ENCODE measurements around the gene AXIN2. TPM values are rescaled to one million over a fixed set of nuclear protein-coding genes. Genes with fewer than 3 reads are reported as not detected.

AXIN2 gene
- polyA plus RNA-seq, 1 experiment = 2.8 TPM

GRCh38 chr17:65551267-65552040 lies 10.0 kb downstream of the AXIN2 start:
- Histone ChIP-seq H3K9me3 (ENCODE audit: control insufficient read depth, insufficient read depth, low read length) (no peaks in the 10 kb centered on the region; the same call in 1 of the 2 replicates), H3K4me3 (ENCODE audit: low read depth, low read length) (no peak overlapping the region), H3K27ac (ENCODE audit: low read depth, low read length) (no peak overlapping the region), H3K27me3 (ENCODE audit: control insufficient read depth, insufficient read depth, low read length) (no peaks in the 10 kb centered on the region)
- no peak for DNase-seq (ENCODE audit: low read depth, low spot score)
- CTCF ChIA-PET = no interaction called here
- POLR2A ChIA-PET = no interaction called here
- no peak for TF ChIP-seq CTCF (IDR thresholded peaks at IDR 0.05; ENCODE audit: low read depth, low read length)

GRCh38 chr17:65550758-65551157 lies 10.7 kb downstream of the AXIN2 start:
- POLR2A ChIA-PET = no interaction called here

GRCh38 chr17:65550075-65550662 lies 11.3 kb downstream of the AXIN2 start:
- POLR2A ChIA-PET = no interaction called here
- CTCF ChIA-PET = no interaction called here

More at GRCh38 chr17:65550758-65551157, 10.7 kb downstream of the AXIN2 start:
- no peak overlapping the region for H3K27ac ChIP-seq (ENCODE audit: low read depth, low read length)
- H3K9me3 ChIP-seq (ENCODE audit: control insufficient read depth, insufficient read depth, low read length) = no peaks in the 10 kb centered on the region; the same call in 1 of the 2 replicates
- no peak overlapping the region for H3K4me3 ChIP-seq (ENCODE audit: low read depth, low read length)
- no peak for TF ChIP-seq CTCF (IDR thresholded peaks at IDR 0.05; ENCODE audit: low read depth, low read length)
- CTCF ChIA-PET = no interaction called here
- H3K27me3 ChIP-seq (ENCODE audit: control insufficient read depth, insufficient read depth, low read length) = no peaks in the 10 kb centered on the region
- no peak for DNase-seq (ENCODE audit: low read depth, low spot score)

GRCh38 chr17:65548269-65548969 lies 13.0 kb downstream of the AXIN2 start:
- Histone ChIP-seq H3K9me3 (ENCODE audit: control insufficient read depth, insufficient read depth, low read length) (no peaks in the 10 kb centered on the region; the same call in 1 of the 2 replicates), H3K27ac (ENCODE audit: low read depth, low read length) (no peak overlapping the region), H3K27me3 (ENCODE audit: control insufficient read depth, insufficient read depth, low read length) (no peaks in the 10 kb centered on the region), H3K4me3 (ENCODE audit: low read depth, low read length) (no peak overlapping the region)
- ChIA-PET POLR2A (no interaction called here), CTCF (no interaction called here)
- TF ChIP-seq CTCF (IDR thresholded peaks at IDR 0.05; ENCODE audit: low read depth, low read length) = no peak
- DNase-seq (ENCODE audit: low read depth, low spot score) = no peak

More at GRCh38 chr17:65550075-65550662, 11.3 kb downstream of the AXIN2 start:
- no peak for TF ChIP-seq CTCF (IDR thresholded peaks at IDR 0.05; ENCODE audit: low read depth, low read length)
- no peaks in the 10 kb centered on the region; the same call in 1 of the 2 replicates for H3K9me3 ChIP-seq (ENCODE audit: control insufficient read depth, insufficient read depth, low read length)
- DNase-seq (ENCODE audit: low read depth, low spot score) = no peak
- no peak overlapping the region for H3K27ac ChIP-seq (ENCODE audit: low read depth, low read length)
- no peak overlapping the region for H3K4me3 ChIP-seq (ENCODE audit: low read depth, low read length)
- H3K27me3 ChIP-seq (ENCODE audit: control insufficient read depth, insufficient read depth, low read length) = no peaks in the 10 kb centered on the region

- no peaks in the 10 kb centered on the region for H3K27me3 ChIP-seq (ENCODE audit: control insufficient read depth, insufficient read depth, low read length)
- H3K27ac ChIP-seq (ENCODE audit: low read depth, low read length) = no peak overlapping the region
- H3K4me3 ChIP-seq (ENCODE audit: low read depth, low read length) = no peak overlapping the region
- ChIA-PET CTCF (no interaction called here), POLR2A (no interaction called here)
- TF ChIP-seq CTCF (IDR thresholded peaks at IDR 0.05; ENCODE audit: low read depth, low read length) = no peak
- no peak for DNase-seq (ENCODE audit: low read depth, low spot score)
- H3K9me3 ChIP-seq (ENCODE audit: control insufficient read depth, insufficient read depth, low read length) = no peaks in the 10 kb centered on the region; the same call in 1 of the 2 replicates
Measured at GRCh38 chr17:65547253-65547670, 14.2 kb downstream of the AXIN2 start.
